Activated naive CD8-positive, alpha-beta T cell treated with anti-CD3 and anti-CD28 coated beads for 36 hours (primary cell): ENCODE measurements around the gene SYNE1. TPM values are rescaled to one million over a fixed set of nuclear protein-coding genes. Genes with fewer than 3 reads are reported as not detected.
A peak's percentile ranks its signal among the peaks of the same experiment; 100 is the strongest.

Experiments used
- DNase-seq: peaks from one replicate; pipeline ENCODE4 v3.0.0; 2021
- H3K27ac Mint-ChIP-seq: one replicate; pipeline ENCODE4 v1.8.0; 2022; ENCODE audit warnings: mild to moderate bottlenecking, moderate library complexity, mixed read lengths
- H3K27me3 Mint-ChIP-seq: one replicate; pipeline ENCODE4 v1.8.0; 2022; ENCODE audit warnings: mild to moderate bottlenecking, mixed read lengths
- H3K36me3 Mint-ChIP-seq: one replicate; pipeline ENCODE4 v1.8.0; 2021; ENCODE audit warnings: mild to moderate bottlenecking, mixed read lengths
- H3K4me1 Mint-ChIP-seq: one replicate; pipeline ENCODE4 v1.8.0; 2021; ENCODE audit warnings: mixed read lengths
- H3K4me3 Mint-ChIP-seq: one replicate; pipeline ENCODE4 v1.8.0; 2022; ENCODE audit warnings: mild to moderate bottlenecking, moderate library complexity, mixed read lengths
- H3K9me3 Mint-ChIP-seq: one replicate; pipeline ENCODE4 v1.8.0; 2022; ENCODE audit warnings: mixed read lengths
- total RNA-seq, 2 experiments: library from RNA; stranded (reverse); gene quantifications; one replicate each; pipeline ENCODE4 v1.2.3, GENCODE V29; 2021

SYNE1 gene
- total RNA-seq, 2 experiments from 2014 or later: 21.9 to 26.7 TPM

GRCh38 chr6:152273638-152274037, 363.5 kb downstream of the SYNE1 start:
- peaks cover 3% of the 10 kb centered on the region for H3K36me3 Mint-ChIP-seq
- peaks cover 5% of the 10 kb centered on the region for H3K4me1 Mint-ChIP-seq
- no peaks in the 10 kb centered on the region for H3K9me3 Mint-ChIP-seq
- no peak overlapping the region for H3K27ac Mint-ChIP-seq
- no peak for DNase-seq
- H3K27me3 Mint-ChIP-seq: no peaks in the 10 kb centered on the region
- H3K4me3 Mint-ChIP-seq: no peak overlapping the region

GRCh38 chr6:152273002-152273401, 364.2 kb downstream of the SYNE1 start:
- Mint-ChIP-seq H3K36me3 (peaks cover 3% of the 10 kb centered on the region), H3K4me3 (no peak overlapping the region), H3K27ac (no peak overlapping the region), H3K9me3 (no peaks in the 10 kb centered on the region), H3K4me1 (peaks cover 5% of the 10 kb centered on the region), H3K27me3 (no peaks in the 10 kb centered on the region)
- no peak for DNase-seq

- no peak overlapping the region for H3K4me3 Mint-ChIP-seq
- H3K27ac Mint-ChIP-seq: no peak overlapping the region
- no peaks in the 10 kb centered on the region for H3K27me3 Mint-ChIP-seq
- peaks cover 5% of the 10 kb centered on the region for H3K4me1 Mint-ChIP-seq
- no peak for DNase-seq
- peaks cover under 1% of the 10 kb centered on the region for H3K36me3 Mint-ChIP-seq
- H3K9me3 Mint-ChIP-seq: no peaks in the 10 kb centered on the region
Observed at GRCh38 chr6:152272486-152272885, 364.7 kb downstream of the SYNE1 start.

- Mint-ChIP-seq H3K36me3 (no peaks in the 10 kb centered on the region), H3K9me3 (no peaks in the 10 kb centered on the region), H3K27me3 (no peaks in the 10 kb centered on the region), H3K4me3 (no peak overlapping the region), H3K27ac (peak overlapping the region; percentile 45), H3K4me1 (peaks cover 5% of the 10 kb centered on the region)
- DNase-seq: no peak
Observed at GRCh38 chr6:152271776-152272464, 365.2 kb downstream of the SYNE1 start.

GRCh38 chr6:152270301-152270925, 366.7 kb downstream of the SYNE1 start:
- Mint-ChIP-seq H3K27ac (no peak overlapping the region), H3K4me1 (peaks cover 5% of the 10 kb centered on the region), H3K36me3 (peaks cover 2% of the 10 kb centered on the region), H3K9me3 (no peaks in the 10 kb centered on the region), H3K27me3 (no peaks in the 10 kb centered on the region), H3K4me3 (no peak overlapping the region)
- DNase-seq: no peak

GRCh38 chr6:152268846-152269442, 368.2 kb downstream of the SYNE1 start:
- peaks cover 11% of the 10 kb centered on the region for H3K36me3 Mint-ChIP-seq
- H3K9me3 Mint-ChIP-seq: peaks cover 2% of the 10 kb centered on the region
- H3K27ac Mint-ChIP-seq: no peak overlapping the region
- H3K27me3 Mint-ChIP-seq: no peaks in the 10 kb centered on the region
- DNase-seq: no peak
- H3K4me1 Mint-ChIP-seq: peaks cover 5% of the 10 kb centered on the region
- no peak overlapping the region for H3K4me3 Mint-ChIP-seq

- Mint-ChIP-seq H3K9me3 (peaks cover 2% of the 10 kb centered on the region), H3K36me3 (peaks cover 18% of the 10 kb centered on the region), H3K4me3 (no peak overlapping the region), H3K4me1 (peaks cover 5% of the 10 kb centered on the region), H3K27ac (no peak overlapping the region), H3K27me3 (no peaks in the 10 kb centered on the region)
- DNase-seq: no peak
Observed at GRCh38 chr6:152267967-152268845, 369.0 kb downstream of the SYNE1 start.

GRCh38 chr6:152265651-152266050, 371.5 kb downstream of the SYNE1 start:
- H3K4me1 Mint-ChIP-seq: no peaks in the 10 kb centered on the region
- no peak for DNase-seq
- no peak overlapping the region for H3K4me3 Mint-ChIP-seq
- peaks cover 11% of the 10 kb centered on the region for H3K9me3 Mint-ChIP-seq
- H3K27ac Mint-ChIP-seq: no peak overlapping the region
- H3K27me3 Mint-ChIP-seq: no peaks in the 10 kb centered on the region
- peaks cover 35% of the 10 kb centered on the region for H3K36me3 Mint-ChIP-seq

- no peak overlapping the region for H3K4me3 Mint-ChIP-seq
- no peaks in the 10 kb centered on the region for H3K4me1 Mint-ChIP-seq
- no peak for DNase-seq
- no peak overlapping the region for H3K27ac Mint-ChIP-seq
- no peaks in the 10 kb centered on the region for H3K27me3 Mint-ChIP-seq
- peaks cover 11% of the 10 kb centered on the region for H3K9me3 Mint-ChIP-seq
- H3K36me3 Mint-ChIP-seq: peaks cover 41% of the 10 kb centered on the region
Observed at GRCh38 chr6:152263582-152263981, 373.6 kb downstream of the SYNE1 start.

- H3K9me3 Mint-ChIP-seq: peaks cover 11% of the 10 kb centered on the region
- H3K36me3 Mint-ChIP-seq: peaks cover 41% of the 10 kb centered on the region
- no peak overlapping the region for H3K4me3 Mint-ChIP-seq
- no peak for DNase-seq
- no peak overlapping the region for H3K27ac Mint-ChIP-seq
- no peaks in the 10 kb centered on the region for H3K4me1 Mint-ChIP-seq
- H3K27me3 Mint-ChIP-seq: no peaks in the 10 kb centered on the region
Observed at GRCh38 chr6:152261179-152261578, 376.0 kb downstream of the SYNE1 start.

GRCh38 chr6:152259234-152259633, 377.9 kb downstream of the SYNE1 start:
- Mint-ChIP-seq H3K4me3 (no peak overlapping the region), H3K36me3 (peaks cover 31% of the 10 kb centered on the region), H3K4me1 (no peaks in the 10 kb centered on the region), H3K27ac (no peak overlapping the region), H3K27me3 (no peaks in the 10 kb centered on the region), H3K9me3 (peaks cover 9% of the 10 kb centered on the region)
- DNase-seq: no peak

- no peaks in the 10 kb centered on the region for H3K27me3 Mint-ChIP-seq
Observed at GRCh38 chr6:152257581-152257980, 379.6 kb downstream of the SYNE1 start.

GRCh38 chr6:152250127-152250526, 387.0 kb downstream of the SYNE1 start:
- peaks cover 6% of the 10 kb centered on the region for H3K36me3 Mint-ChIP-seq
- H3K27ac Mint-ChIP-seq: no peak overlapping the region
- no peak for DNase-seq
- H3K4me3 Mint-ChIP-seq: no peak overlapping the region
- no peaks in the 10 kb centered on the region for H3K4me1 Mint-ChIP-seq
- H3K9me3 Mint-ChIP-seq: no peaks in the 10 kb centered on the region
- no peaks in the 10 kb centered on the region for H3K27me3 Mint-ChIP-seq

More at GRCh38 chr6:152257581-152257980, 379.6 kb downstream of the SYNE1 start:
- no peak for DNase-seq
- peaks cover 3% of the 10 kb centered on the region for H3K9me3 Mint-ChIP-seq
- no peak overlapping the region for H3K27ac Mint-ChIP-seq
- H3K4me3 Mint-ChIP-seq: no peak overlapping the region
- H3K36me3 Mint-ChIP-seq: peaks cover 21% of the 10 kb centered on the region
- H3K4me1 Mint-ChIP-seq: no peaks in the 10 kb centered on the region

- Mint-ChIP-seq H3K4me3 (no peak overlapping the region), H3K27ac (no peak overlapping the region), H3K36me3 (peaks cover 6% of the 10 kb centered on the region), H3K9me3 (no peaks in the 10 kb centered on the region), H3K4me1 (no peaks in the 10 kb centered on the region), H3K27me3 (no peaks in the 10 kb centered on the region)
- no peak for DNase-seq
Observed at GRCh38 chr6:152248980-152249379, 388.2 kb downstream of the SYNE1 start.
